GM20000 (cell line): ENCODE measurements around the gene GUCY2D.

Experiments
- DNase-seq: peaks from one replicate; pipeline ENCODE4 v3.0.0; 2012; ENCODE audit warnings: low spot score
- TF ChIP-seq, protein P1 (sequence below): IDR thresholded peaks from 2 replicates; pipeline ENCODE4 v1.5.1; 2012; ENCODE audit warnings: mild to moderate bottlenecking, control low read depth; ENCODE audit errors: extremely low read depth, missing control alignments

Gene GUCY2D

GRCh38 chr17:8041979-8042378, 39.6 kb downstream of the GUCY2D start:
- DNase-seq, result no peak
- TF ChIP-seq, protein P1, sequence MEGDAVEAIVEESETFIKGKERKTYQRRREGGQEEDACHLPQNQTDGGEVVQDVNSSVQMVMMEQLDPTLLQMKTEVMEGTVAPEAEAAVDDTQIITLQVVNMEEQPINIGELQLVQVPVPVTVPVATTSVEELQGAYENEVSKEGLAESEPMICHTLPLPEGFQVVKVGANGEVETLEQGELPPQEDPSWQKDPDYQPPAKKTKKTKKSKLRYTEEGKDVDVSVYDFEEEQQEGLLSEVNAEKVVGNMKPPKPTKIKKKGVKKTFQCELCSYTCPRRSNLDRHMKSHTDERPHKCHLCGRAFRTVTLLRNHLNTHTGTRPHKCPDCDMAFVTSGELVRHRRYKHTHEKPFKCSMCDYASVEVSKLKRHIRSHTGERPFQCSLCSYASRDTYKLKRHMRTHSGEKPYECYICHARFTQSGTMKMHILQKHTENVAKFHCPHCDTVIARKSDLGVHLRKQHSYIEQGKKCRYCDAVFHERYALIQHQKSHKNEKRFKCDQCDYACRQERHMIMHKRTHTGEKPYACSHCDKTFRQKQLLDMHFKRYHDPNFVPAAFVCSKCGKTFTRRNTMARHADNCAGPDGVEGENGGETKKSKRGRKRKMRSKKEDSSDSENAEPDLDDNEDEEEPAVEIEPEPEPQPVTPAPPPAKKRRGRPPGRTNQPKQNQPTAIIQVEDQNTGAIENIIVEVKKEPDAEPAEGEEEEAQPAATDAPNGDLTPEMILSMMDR, result no peak

- TF ChIP-seq, protein P1, result no peak
- DNase-seq, result no peak
Observed at GRCh38 chr17:8044819-8045810, 42.7 kb downstream of the GUCY2D start.

- TF ChIP-seq, protein P1, result no peak
- DNase-seq, result no peak
Observed at GRCh38 chr17:8046306-8046928, 44.0 kb downstream of the GUCY2D start.

DNA sequence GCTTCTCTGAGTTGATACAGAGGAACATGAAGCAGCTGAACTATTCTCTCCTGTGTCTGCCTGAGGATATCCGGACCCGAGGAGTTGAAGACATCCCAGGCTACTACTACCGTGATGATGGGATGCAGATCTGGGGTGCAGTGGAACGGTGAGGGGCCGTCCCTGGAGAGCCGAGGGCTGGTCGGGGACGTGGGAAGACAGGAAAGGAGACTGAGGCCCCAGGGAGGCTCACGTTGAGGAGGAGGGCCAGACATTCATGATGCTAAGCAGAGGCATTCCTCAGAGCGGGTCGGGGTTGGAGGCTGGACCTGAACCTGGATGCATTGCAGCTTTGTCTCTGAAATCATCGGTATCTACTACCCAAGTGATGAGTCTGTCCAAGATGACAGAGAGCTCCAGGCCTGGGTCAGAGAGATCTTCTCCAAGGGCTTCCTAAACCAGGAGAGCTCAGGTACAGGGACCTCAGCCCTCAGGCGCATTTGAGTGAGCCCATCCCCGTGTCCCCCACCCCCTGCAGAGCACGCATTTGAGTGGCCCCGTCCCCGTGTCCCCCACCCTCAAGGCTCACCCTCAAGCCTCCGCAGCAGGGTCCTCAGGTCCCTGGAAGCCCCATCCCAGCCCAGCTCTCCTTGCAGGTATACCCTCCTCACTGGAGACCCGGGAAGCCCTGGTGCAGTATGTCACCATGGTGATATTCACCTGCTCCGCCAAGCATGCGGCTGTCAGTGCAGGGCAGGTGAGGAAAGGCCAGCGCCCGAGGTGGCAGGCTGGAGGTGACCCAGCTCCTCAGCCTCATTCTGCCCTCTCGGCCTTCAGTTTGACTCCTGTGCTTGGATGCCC, 44.7 kb downstream of the GUCY2D start:
- no peak for DNase-seq
- TF ChIP-seq, protein P1, result no peak

- DNase-seq, result no peak
- TF ChIP-seq, protein P1, result no peak
Observed at GRCh38 chr17:8047769-8048110, 45.3 kb downstream of the GUCY2D start.

DNA sequence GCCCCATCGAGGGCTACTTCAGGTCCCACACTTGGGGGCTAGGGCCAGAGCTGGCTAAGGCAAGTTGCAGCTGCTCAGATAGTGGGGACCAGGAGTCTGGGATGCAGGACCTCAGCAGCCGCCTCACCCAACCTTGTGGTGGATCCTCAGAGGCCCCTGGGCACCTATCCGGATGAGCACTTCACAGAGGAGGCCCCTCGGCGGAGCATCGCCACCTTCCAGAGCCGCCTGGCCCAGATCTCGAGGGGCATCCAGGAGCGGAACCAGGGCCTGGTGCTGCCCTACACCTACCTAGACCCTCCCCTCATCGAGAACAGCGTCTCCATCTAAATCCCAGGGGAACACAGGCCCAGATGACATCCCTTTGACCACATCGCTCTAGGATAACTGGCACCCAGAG, 45.8 kb downstream of the GUCY2D start:
- TF ChIP-seq, protein P1, result no peak
- no peak for DNase-seq
